GM19372 (cell line): ENCODE measurements around the gene COL5A1.

Experiments
- ATAC-seq: cut with Tn5 transposase; IDR thresholded peaks from one replicate; pipeline ENCODE4 v1.9.1; 2021; ENCODE audit warnings: mild to moderate bottlenecking, low read depth, moderate library complexity; ENCODE audit not compliant: unreplicated experiment

Gene COL5A1

GRCh38 chr9:134722120-134722701, 80.6 kb downstream of the COL5A1 start:
- no peak for ATAC-seq

- no peak for ATAC-seq
Observed at GRCh38 chr9:134723037-134723436, 81.4 kb downstream of the COL5A1 start.

- ATAC-seq, result no peak
Observed at GRCh38 chr9:134723491-134724190, 82.0 kb downstream of the COL5A1 start.

- ATAC-seq, result no peak
Observed at GRCh38 chr9:134724202-134724911, 82.8 kb downstream of the COL5A1 start.

- ATAC-seq, result no peak
Observed at GRCh38 chr9:134724912-134725604, 83.5 kb downstream of the COL5A1 start.

- ATAC-seq, result no peak
Observed at GRCh38 chr9:134725605-134725940, 84.0 kb downstream of the COL5A1 start.

- no peak for ATAC-seq
Observed at GRCh38 chr9:134726026-134726721, 84.6 kb downstream of the COL5A1 start.

GRCh38 chr9:134726722-134727034, 85.1 kb downstream of the COL5A1 start:
- ATAC-seq, result no peak

- ATAC-seq, result no peak
Observed at GRCh38 chr9:134728021-134728795, 86.6 kb downstream of the COL5A1 start.

GRCh38 chr9:134728801-134729495, 87.3 kb downstream of the COL5A1 start:
- ATAC-seq, result no peak

GRCh38 chr9:134730011-134730760, 88.6 kb downstream of the COL5A1 start:
- ATAC-seq, result no peak

GRCh38 chr9:134730761-134731496, 89.3 kb downstream of the COL5A1 start:
- no peak for ATAC-seq

- no peak for ATAC-seq
Observed at GRCh38 chr9:134731497-134732391, 90.1 kb downstream of the COL5A1 start.

- ATAC-seq, result no peak
Observed at GRCh38 chr9:134732392-134733110, 90.9 kb downstream of the COL5A1 start.

GRCh38 chr9:134733480-134734232, 92.1 kb downstream of the COL5A1 start:
- ATAC-seq, result no peak

GRCh38 chr9:134734270-134734669, 92.7 kb downstream of the COL5A1 start:
- ATAC-seq, result no peak
